ENCODE data around the gene PTGER2. TPM values are rescaled to one million over a fixed set of nuclear protein-coding genes. Genes with fewer than 3 reads are reported as not detected.

PTGER2 gene
- total and polyA plus RNA-seq, 10 of the 15 experiments (the other 5 are each of a cell fraction or from before 2014, with no cell fraction given): 0.03 to 1.6 (median 0.33) TPM

- CTCF ChIA-PET: no interaction called here
- Histone ChIP-seq H3K36me3 (ENCODE audit: control insufficient read depth in 2 of 2, insufficient read depth in 2 of 2, low read length in 1 of 2) (no peaks in the 10 kb centered on the region), H3K27ac (ENCODE audit: control insufficient read depth, insufficient read depth) (no peak overlapping the region), H3K9ac (ENCODE audit: control insufficient read depth, insufficient read depth, low read length) (no peak overlapping the region), H3K4me2 (ENCODE audit: control insufficient read depth, insufficient read depth) (no peak overlapping the region), H2AFZ (ENCODE audit: control insufficient read depth, low read depth, low read length) (no peak overlapping the region), H3K4me1 (ENCODE audit: control insufficient read depth, insufficient read depth, low read length) (no peaks in the 10 kb centered on the region), H3K27me3 (replicated peaks in 1 of 2; ENCODE audit: control insufficient read depth in 2 of 2, insufficient read depth in 2 of 2, low read length in 1 of 2) (no peaks in the 10 kb centered on the region; a peak in 1 of 4 replicates), H3K9me3 (replicated peaks; ENCODE audit: control insufficient read depth, insufficient read depth, low read length) (no peaks in the 10 kb centered on the region), H3K4me3 (no peak overlapping the region), H4K20me1 (ENCODE audit: control insufficient read depth, insufficient read depth) (no peaks in the 10 kb centered on the region), H3K79me2 (ENCODE audit: control insufficient read depth, insufficient read depth, low read length) (no peaks in the 10 kb centered on the region)
- WGBS (ENCODE audit: insufficient coverage, insufficient replicate concordance, low lambda C conversion rate, missing lambda C conversion rate): 75% methylated on average over 5 of the region's 5 CpGs
- no TSS peak for BruUV-seq (replicated peaks)
- RAD21 ChIA-PET (ENCODE audit: unreplicated experiment): no interaction called here
- SMC1A ChIA-PET (ENCODE audit: uncharacterized antibody, unreplicated experiment): no interaction called here
- in situ Hi-C loops (cut with MboI) (no loop called here), intact Hi-C loops (cut with micrococcal nuclease; ENCODE audit: unreplicated experiment) (no loop called here)
- ATAC-seq (no peak), DNase-seq (ENCODE audit: low read depth, low spot score) (no peak), FAIRE-seq (no peak)
- POLR2A ChIA-PET: no interaction called here
- TF ChIP-seq MLLT1 (IDR thresholded peaks at IDR 0.05) (no peak), RB1 (IDR thresholded peaks at IDR 0.05; ENCODE audit: borderline replicate concordance) (no peak), ZNF274 (IDR thresholded peaks at IDR 0.05; ENCODE audit: insufficient read depth, insufficient read length) (no peak), PRDM15 (CRISPR knock-in tag; IDR thresholded peaks at IDR 0.05) (no peak), CTCF (IDR thresholded peaks at IDR 0.05 in 2 of 3, conservative IDR thresholded peaks at IDR 0.05 in 1 of 3; ENCODE audit: control insufficient read depth in 2 of 3, extremely low read depth in 1 of 3, insufficient read depth in 1 of 3, low read depth in 3 of 3, low read length in 3 of 3) (no peak), ZNF592 (IDR thresholded peaks at IDR 0.05) (no peak), SRF (IDR thresholded peaks at IDR 0.05; ENCODE audit: low read depth in 2 of 2, low read length in 2 of 2) (no peak), BCLAF1 (IDR thresholded peaks at IDR 0.05) (no peak), PAX8 (IDR thresholded peaks at IDR 0.05) (no peak)
Observed at GRCh38 chr14:52348279-52348678, 34.2 kb downstream of the PTGER2 start.
